ENCODE measurements around the gene OST4.
A peak's percentile ranks its signal among the peaks of the same experiment; 100 is the strongest.

Gene OST4

DNA sequence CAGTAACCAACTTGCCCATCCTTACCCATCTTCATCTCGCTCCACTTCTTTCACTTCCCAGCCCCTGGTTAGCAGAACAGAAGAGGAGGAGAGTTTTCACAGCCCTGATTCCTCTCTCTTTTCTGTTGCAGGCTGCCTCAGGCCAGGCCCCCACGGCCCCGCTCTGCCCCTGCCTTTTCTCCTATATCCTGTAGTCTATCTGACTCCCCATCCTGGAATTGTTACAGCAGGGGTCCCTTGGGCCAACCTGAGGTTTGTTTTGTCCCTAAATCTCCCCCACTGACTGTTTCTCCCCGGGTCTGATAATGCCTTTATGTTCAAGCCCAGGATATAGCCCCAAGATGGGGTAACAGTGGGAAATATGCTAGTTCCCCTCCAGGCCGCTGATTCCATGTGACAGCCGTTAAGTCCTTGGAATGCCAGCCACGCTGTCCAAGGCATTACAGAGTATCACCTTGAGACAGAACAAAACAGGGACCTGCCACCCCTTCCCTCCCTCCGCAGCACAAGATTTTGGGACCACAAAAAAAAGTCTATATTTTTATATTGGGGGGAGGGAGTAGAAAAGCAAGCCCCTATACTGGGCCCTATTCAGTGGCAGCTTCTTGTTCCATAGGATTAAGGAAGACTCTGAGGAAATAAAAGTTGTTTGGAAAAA is 1.4 kb downstream of the OST4 start:
- Histone ChIP-seq H2AFZ (ENCODE audit: low read depth, low read length) (no peak overlapping the region), H3K36me3 (replicated peaks; ENCODE audit: low read depth, low read length) (peaks cover 37% of the 10 kb centered on the region), H3K4me3 (ENCODE audit: low read length) (peak overlapping the region; percentile 98), H3K4me1 (ENCODE audit: low read length) (peaks cover 18% of the 10 kb centered on the region), H3K9ac (ENCODE audit: low read length) (peak overlapping the region; percentile 93; the same call in 1 of the 2 replicates), H4K20me1 (ENCODE audit: insufficient read depth, low read length) (no peaks in the 10 kb centered on the region), H3K79me2 (ENCODE audit: low read length) (peaks cover 31% of the 10 kb centered on the region), H3K4me2 (ENCODE audit: low read length) (peak overlapping the region; percentile 95), H3K27me3 (ENCODE audit: low read depth, low read length) (no peaks in the 10 kb centered on the region), H3K27ac (ENCODE audit: low read length) (no peak overlapping the region), H3K9me3 (ENCODE audit: insufficient read depth, low read length) (no peaks in the 10 kb centered on the region)
- TF ChIP-seq, protein P1, sequence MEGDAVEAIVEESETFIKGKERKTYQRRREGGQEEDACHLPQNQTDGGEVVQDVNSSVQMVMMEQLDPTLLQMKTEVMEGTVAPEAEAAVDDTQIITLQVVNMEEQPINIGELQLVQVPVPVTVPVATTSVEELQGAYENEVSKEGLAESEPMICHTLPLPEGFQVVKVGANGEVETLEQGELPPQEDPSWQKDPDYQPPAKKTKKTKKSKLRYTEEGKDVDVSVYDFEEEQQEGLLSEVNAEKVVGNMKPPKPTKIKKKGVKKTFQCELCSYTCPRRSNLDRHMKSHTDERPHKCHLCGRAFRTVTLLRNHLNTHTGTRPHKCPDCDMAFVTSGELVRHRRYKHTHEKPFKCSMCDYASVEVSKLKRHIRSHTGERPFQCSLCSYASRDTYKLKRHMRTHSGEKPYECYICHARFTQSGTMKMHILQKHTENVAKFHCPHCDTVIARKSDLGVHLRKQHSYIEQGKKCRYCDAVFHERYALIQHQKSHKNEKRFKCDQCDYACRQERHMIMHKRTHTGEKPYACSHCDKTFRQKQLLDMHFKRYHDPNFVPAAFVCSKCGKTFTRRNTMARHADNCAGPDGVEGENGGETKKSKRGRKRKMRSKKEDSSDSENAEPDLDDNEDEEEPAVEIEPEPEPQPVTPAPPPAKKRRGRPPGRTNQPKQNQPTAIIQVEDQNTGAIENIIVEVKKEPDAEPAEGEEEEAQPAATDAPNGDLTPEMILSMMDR (IDR thresholded peaks at IDR 0.05; ENCODE audit: low read depth, low read length) = no peak
- no peak for TF ChIP-seq EZH2phosphoT487 (IDR thresholded peaks at IDR 0.05; ENCODE audit: low read depth)

DNA sequence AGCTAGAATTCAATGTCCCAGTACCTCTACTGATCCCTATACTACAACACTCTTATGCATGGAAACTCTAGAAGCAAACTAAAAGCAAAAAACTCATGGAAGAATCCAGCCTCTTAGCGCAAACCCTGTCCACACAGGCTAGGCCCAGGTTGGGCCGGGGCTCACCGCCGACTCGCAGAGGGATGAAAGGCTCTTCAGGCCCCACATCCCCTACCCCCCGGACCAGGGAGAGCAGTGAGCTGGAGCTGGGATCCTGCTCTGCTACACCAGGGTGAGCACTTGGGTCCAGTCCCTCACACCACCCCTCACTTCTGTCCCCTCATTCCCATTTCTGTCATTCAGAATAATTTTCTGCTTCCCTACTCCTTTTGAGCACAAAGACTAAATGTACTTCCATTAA is 2.0 kb downstream of the OST4 start:
- no peak for TF ChIP-seq EZH2phosphoT487 (IDR thresholded peaks at IDR 0.05; ENCODE audit: low read depth)
- TF ChIP-seq, protein P1 (IDR thresholded peaks at IDR 0.05; ENCODE audit: low read depth, low read length) = no peak
- Histone ChIP-seq H3K36me3 (replicated peaks; ENCODE audit: low read depth, low read length) (peaks cover 37% of the 10 kb centered on the region), H3K4me1 (ENCODE audit: low read length) (peaks cover 18% of the 10 kb centered on the region), H3K9ac (ENCODE audit: low read length) (no peak overlapping the region), H3K4me2 (ENCODE audit: low read length) (no peak overlapping the region), H4K20me1 (ENCODE audit: insufficient read depth, low read length) (no peaks in the 10 kb centered on the region), H2AFZ (ENCODE audit: low read depth, low read length) (no peak overlapping the region), H3K4me3 (ENCODE audit: low read length) (no peak overlapping the region), H3K79me2 (ENCODE audit: low read length) (peaks cover 31% of the 10 kb centered on the region), H3K27ac (ENCODE audit: low read length) (no peak overlapping the region), H3K27me3 (ENCODE audit: low read depth, low read length) (no peaks in the 10 kb centered on the region), H3K9me3 (ENCODE audit: insufficient read depth, low read length) (no peaks in the 10 kb centered on the region)

DNA sequence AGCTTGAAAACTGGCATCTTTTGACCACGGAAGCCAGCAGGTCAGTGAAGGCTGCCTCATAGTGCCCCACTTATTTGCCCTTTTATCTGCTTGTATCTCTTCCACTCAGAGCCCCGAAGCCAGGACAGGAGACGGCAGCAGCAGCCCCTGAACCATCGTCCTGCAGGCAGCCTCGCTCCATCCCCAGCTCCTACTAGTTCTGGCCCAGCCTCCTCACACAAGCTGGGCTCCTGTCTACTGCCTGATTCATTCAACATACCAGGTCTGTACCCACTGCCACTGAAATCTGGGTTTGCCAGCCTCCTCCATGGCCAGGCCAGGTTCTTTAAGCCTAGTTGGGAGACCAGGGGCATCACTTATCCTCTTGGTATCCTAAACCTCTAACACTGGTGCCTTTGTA is 4.1 kb downstream of the OST4 start:
- H3K4me1 ChIP-seq (ENCODE audit: low read length) = peaks cover 12% of the 10 kb centered on the region
- H4K20me1 ChIP-seq (ENCODE audit: insufficient read depth, low read length) = no peaks in the 10 kb centered on the region
- H3K4me3 ChIP-seq (ENCODE audit: low read length) = no peak overlapping the region
- H3K27me3 ChIP-seq (ENCODE audit: low read depth, low read length) = no peaks in the 10 kb centered on the region
- H3K4me2 ChIP-seq (ENCODE audit: low read length) = no peak overlapping the region
- peaks cover 42% of the 10 kb centered on the region for H3K36me3 ChIP-seq (replicated peaks; ENCODE audit: low read depth, low read length)
- peaks cover 31% of the 10 kb centered on the region for H3K79me2 ChIP-seq (ENCODE audit: low read length)
- H2AFZ ChIP-seq (ENCODE audit: low read depth, low read length) = no peak overlapping the region
- H3K27ac ChIP-seq (ENCODE audit: low read length) = no peak overlapping the region
- no peaks in the 10 kb centered on the region for H3K9me3 ChIP-seq (ENCODE audit: insufficient read depth, low read length)
- no peak overlapping the region for H3K9ac ChIP-seq (ENCODE audit: low read length)
- TF ChIP-seq, protein P1 (IDR thresholded peaks at IDR 0.05; ENCODE audit: low read depth, low read length) = no peak
- TF ChIP-seq EZH2phosphoT487 (IDR thresholded peaks at IDR 0.05; ENCODE audit: low read depth) = no peak

DNA sequence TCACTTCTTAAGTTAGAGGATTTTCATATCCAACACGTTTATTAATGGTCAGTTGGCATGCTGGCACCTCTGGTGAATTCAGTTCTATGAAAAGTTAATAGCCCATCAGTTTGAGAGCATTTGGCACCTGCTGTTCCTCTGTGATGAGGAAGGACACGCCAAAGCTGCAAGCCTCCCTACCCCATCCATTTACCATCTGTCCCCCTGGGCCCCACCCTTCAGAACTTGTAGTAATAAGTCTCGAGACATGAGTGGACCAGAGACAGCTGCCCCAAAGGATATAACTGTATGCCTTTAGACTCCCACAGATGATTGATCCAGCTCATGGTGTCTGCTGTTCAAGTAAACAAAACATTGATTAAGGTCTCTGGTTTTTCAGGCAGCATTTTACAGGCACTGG is 6.3 kb downstream of the OST4 start:
- H4K20me1 ChIP-seq (ENCODE audit: insufficient read depth, low read length) = no peaks in the 10 kb centered on the region
- no peak overlapping the region for H2AFZ ChIP-seq (ENCODE audit: low read depth, low read length)
- H3K27me3 ChIP-seq (ENCODE audit: low read depth, low read length) = no peaks in the 10 kb centered on the region
- H3K36me3 ChIP-seq (replicated peaks; ENCODE audit: low read depth, low read length) = peaks cover 40% of the 10 kb centered on the region
- H3K4me1 ChIP-seq (ENCODE audit: low read length) = peaks cover 2% of the 10 kb centered on the region
- no peaks in the 10 kb centered on the region for H3K9me3 ChIP-seq (ENCODE audit: insufficient read depth, low read length)
- H3K79me2 ChIP-seq (ENCODE audit: low read length) = peaks cover 18% of the 10 kb centered on the region
- TF ChIP-seq, protein P1 (IDR thresholded peaks at IDR 0.05; ENCODE audit: low read depth, low read length) = no peak
- TF ChIP-seq EZH2phosphoT487 (IDR thresholded peaks at IDR 0.05; ENCODE audit: low read depth) = no peak
- no peak overlapping the region for H3K4me3 ChIP-seq (ENCODE audit: low read length)
- no peak overlapping the region for H3K27ac ChIP-seq (ENCODE audit: low read length)
- H3K9ac ChIP-seq (ENCODE audit: low read length) = no peak overlapping the region
- H3K4me2 ChIP-seq (ENCODE audit: low read length) = no peak overlapping the region
